Measurements from ENCODE around the gene SLU7. TPM values are rescaled to one million over a fixed set of nuclear protein-coding genes. Genes with fewer than 3 reads are reported as not detected.

Gene SLU7
- 10 to 100 TPM; 46.4 to 52.3 (median 49.5) TPM for total RNA-seq
- long read RNA-seq, donor 1, transcript SLU7-201 (16 exons, 3,793 nt), result major isoform, 14 of 36 reads
- long read RNA-seq, donor 1, partial matches to known transcripts, result 17 of 36 reads
- long read RNA-seq, donor 1, other reads (novel, unspliced or antisense), result 5 of 36 reads
- long read RNA-seq, donor 2, partial matches to known transcripts, result 13 of 17 reads
- long read RNA-seq, donor 2, other reads (novel, unspliced or antisense), result 3 of 17 reads

DNA sequence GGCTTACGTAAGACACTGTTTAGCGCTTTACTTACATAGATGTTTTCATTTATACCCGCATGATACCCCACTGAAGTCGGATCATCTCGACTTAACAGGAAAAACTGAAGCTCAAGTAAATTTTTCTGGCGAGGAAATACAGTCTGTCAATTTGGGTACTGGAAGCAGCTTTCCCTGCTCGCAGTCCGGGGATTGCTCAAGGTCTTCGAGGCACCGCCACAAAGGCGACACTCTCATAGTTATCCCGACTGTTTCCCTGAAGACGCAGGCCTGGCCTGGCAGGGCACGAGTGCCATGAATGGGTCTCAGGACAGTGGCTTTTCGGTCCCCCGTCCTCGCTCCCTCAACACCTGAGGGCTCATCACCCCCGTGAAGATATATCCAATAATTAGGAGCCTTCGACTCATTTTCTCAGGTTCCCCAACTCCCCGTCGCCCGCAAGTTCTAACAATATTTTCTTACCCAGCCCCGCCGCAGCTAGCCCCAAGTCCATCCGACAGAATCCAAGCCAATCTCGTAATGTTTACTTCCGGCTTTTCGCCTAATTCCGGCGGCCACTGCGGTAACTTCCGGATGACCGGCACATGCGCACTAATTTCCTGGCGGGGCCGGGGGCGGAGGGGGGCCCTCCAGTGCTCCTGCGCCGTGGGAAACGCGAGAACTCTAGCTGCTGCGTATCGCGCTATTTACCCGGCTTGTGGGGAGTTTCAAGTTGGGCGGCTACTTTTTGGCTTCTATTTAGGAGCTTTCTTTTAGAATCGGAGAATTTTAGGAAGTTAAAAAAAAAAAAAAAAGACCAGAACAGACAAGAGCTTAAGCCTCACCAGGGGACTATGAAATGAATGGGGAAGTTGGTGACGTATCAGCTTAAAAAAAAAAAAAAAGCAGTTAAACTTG is at the start of gene SLU7:
Gene SLU7 (minus strand): TSS at position 521 of the 897 bp plus-strand sequence. CDS start 3,787 bp downstream, outside the sequence.
- intact Hi-C loops (cut with DNase I, micrococcal nuclease), result no loop called here
- H3K36me3 ChIP-seq (ENCODE audit: low read depth), result peaks cover 7% of the 10 kb centered on the region
- TF ChIP-seq, protein P1, sequence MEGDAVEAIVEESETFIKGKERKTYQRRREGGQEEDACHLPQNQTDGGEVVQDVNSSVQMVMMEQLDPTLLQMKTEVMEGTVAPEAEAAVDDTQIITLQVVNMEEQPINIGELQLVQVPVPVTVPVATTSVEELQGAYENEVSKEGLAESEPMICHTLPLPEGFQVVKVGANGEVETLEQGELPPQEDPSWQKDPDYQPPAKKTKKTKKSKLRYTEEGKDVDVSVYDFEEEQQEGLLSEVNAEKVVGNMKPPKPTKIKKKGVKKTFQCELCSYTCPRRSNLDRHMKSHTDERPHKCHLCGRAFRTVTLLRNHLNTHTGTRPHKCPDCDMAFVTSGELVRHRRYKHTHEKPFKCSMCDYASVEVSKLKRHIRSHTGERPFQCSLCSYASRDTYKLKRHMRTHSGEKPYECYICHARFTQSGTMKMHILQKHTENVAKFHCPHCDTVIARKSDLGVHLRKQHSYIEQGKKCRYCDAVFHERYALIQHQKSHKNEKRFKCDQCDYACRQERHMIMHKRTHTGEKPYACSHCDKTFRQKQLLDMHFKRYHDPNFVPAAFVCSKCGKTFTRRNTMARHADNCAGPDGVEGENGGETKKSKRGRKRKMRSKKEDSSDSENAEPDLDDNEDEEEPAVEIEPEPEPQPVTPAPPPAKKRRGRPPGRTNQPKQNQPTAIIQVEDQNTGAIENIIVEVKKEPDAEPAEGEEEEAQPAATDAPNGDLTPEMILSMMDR (IDR thresholded peaks at IDR 0.05), result no peak
- DNase-seq, result peak; percentile 94 to 96 (median 95)
- H3K4me3 ChIP-seq, result peak within 1 kb of the TSS; percentile 69
- no peaks in the 10 kb centered on the region for H3K9me3 ChIP-seq
- peaks cover 12% of the 10 kb centered on the region for H3K4me1 ChIP-seq (ENCODE audit: low read depth)
- ATAC-seq, result peak; percentile 92

DNA sequence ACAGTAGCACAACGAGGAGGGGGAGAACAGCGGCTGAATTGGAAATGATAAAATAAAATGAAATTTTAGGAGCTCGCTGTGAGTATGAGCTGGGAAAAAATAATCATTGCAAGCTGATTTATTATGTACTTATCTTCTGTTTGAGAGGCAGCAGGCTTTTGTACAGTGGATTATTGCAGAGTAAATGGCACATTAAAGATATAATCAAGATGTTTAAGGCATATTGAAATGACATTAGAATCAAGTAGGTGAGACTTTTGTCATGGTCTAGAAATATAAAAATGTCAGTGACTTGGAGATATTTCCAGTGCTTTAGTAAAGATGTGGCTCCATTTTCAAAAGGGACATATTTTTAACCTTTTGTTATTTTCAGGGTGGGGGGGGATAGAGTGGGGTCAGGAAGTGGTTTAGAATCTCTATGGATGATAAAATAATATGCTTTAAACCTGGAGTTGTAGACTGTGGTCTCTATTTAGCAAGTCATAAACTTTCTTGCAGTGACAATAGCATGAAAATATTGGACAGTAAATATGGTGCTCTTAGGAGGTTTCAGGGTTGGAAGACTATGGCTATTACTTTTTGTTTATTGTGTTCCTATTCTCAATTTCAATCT is 49.6 kb upstream of the SLU7 start:
- Histone ChIP-seq H3K4me1 (ENCODE audit: low read depth) (peaks cover 35% of the 10 kb centered on the region), H3K4me3 (no peak overlapping the region), H3K36me3 (ENCODE audit: low read depth) (no peaks in the 10 kb centered on the region), H3K9me3 (no peaks in the 10 kb centered on the region)
- intact Hi-C loops (cut with DNase I, micrococcal nuclease), result no loop called here
- TF ChIP-seq, protein P1 (IDR thresholded peaks at IDR 0.05), result no peak
- ATAC-seq, result no peak
- no peak for DNase-seq

DNA sequence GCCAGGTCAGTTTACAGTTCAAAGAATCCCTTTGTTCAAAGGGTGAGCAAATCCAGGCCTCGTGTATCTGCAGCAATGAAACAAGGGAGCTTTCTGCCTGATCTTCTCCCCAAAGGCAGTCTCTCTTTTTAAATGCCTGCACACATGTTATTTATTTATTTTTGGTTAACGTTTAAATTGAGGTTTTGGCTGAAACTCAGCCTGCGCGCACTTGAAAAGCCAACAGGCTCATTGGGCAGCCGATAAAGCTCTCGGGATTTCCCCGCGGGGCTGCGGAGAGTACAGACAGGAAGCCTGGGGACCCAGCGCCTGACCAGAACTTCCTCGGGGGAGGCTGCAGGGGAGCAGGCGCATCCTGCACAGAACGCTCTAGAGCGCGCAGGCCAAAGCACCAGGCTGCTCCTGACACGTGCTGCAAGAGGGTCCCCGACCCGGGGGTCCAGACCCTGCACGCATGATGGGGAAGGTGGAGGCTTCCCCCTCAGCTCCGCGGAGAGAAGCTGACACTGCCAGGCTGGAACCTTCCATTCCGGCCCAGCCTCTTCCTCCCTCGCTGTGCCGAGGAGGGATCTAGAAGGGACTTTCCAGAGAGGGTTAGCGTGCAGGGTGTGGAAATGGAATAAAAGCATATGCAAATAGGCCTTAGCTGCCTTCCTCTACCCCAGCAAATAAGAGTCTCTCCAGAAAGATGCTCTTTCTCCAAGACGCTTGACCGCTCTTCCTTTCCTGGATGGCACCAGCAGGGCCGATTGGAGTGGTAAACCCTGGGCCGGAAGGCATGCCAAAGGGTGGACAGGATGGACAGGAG is 48.9 kb upstream of the SLU7 start:
- TF ChIP-seq, protein P1 (IDR thresholded peaks at IDR 0.05), result no peak
- Histone ChIP-seq H3K4me3 (no peak overlapping the region), H3K36me3 (ENCODE audit: low read depth) (no peaks in the 10 kb centered on the region), H3K9me3 (no peaks in the 10 kb centered on the region), H3K4me1 (ENCODE audit: low read depth) (peaks cover 35% of the 10 kb centered on the region)
- DNase-seq, result peak; percentile 79 to 93 (median 84)
- intact Hi-C loops (cut with DNase I, micrococcal nuclease), result no loop called here
- ATAC-seq, result peak; percentile 88

DNA sequence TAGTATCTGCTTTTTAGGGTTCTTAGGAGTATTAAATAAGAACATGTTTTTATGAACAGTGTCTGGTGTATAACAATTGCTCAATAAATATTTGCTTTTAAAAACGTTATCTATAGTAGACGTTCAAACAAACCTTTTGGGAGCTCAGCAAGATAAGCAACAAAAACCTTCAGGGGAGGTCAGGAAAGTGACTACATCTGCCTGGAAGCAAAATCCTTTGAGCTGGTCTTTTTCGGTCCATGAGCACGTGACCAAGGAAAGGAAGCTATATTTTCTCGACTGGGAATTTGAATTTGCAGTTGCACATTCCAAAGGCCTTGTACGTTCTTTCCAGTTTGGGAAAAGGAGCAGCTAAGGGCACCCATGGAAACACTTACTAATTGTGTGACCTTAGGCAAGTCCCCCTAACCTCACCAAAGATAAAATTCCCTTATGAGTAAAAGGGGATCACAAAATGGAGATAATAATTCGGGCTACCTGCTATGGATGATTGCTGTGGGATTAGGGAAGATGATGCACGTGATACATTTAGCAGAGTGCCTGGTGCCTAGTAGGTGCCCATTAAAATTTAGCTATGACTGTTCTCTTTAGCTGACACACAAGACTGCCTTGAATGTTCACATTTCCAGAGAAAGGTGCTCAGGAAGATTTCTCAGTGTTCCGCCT is 48.1 kb upstream of the SLU7 start:
- no peak overlapping the region for H3K4me3 ChIP-seq
- no peaks in the 10 kb centered on the region for H3K36me3 ChIP-seq (ENCODE audit: low read depth)
- ATAC-seq, result no peak
- peaks cover 35% of the 10 kb centered on the region for H3K4me1 ChIP-seq (ENCODE audit: low read depth)
- DNase-seq, result no peak
- H3K9me3 ChIP-seq, result no peaks in the 10 kb centered on the region
- TF ChIP-seq, protein P1 (IDR thresholded peaks at IDR 0.05), result no peak
- intact Hi-C loops (cut with DNase I, micrococcal nuclease), result no loop called here

DNA sequence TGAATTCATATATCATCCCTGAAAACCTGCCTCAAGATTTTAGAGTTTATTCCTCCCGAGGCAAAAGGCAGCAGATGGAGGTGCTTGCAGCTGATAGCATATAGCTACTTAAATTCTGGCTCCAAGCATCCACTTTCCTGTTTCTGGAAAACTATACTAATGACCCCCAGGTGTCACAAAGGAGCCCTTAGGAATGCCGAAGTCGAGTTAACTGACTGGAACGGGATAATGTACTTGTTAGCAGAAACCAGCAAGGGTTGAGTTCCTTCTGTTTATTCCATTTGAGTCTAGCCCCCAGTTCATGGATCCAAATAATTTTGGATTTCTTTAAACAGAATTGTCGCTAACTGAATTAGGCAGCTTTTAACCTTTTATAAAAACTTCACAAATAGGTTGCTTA is 47.2 kb upstream of the SLU7 start:
- Histone ChIP-seq H3K9me3 (no peaks in the 10 kb centered on the region), H3K4me1 (ENCODE audit: low read depth) (peaks cover 27% of the 10 kb centered on the region), H3K4me3 (no peak overlapping the region), H3K36me3 (ENCODE audit: low read depth) (no peaks in the 10 kb centered on the region)
- TF ChIP-seq, protein P1 (IDR thresholded peaks at IDR 0.05), result no peak
- intact Hi-C loops (cut with DNase I, micrococcal nuclease), result no loop called here
- DNase-seq (no peak), ATAC-seq (no peak)

Measured in mucosa of descending colon (tissue), 3 donors.